Kidney epithelial cell (primary cell): ENCODE data around the gene UPF2. TPM values are rescaled to one million over a fixed set of nuclear protein-coding genes. Genes with fewer than 3 reads are reported as not detected.

Source experiments
- DNase-seq: peaks from one replicate; pipeline ENCODE4 v3.0.0-alpha.2; 2010; ENCODE audit warnings: low read depth
- H3K27me3 ChIP-seq: 2 replicates; pipeline ENCODE4 v1.6.0; 2011; ENCODE audit warnings: low read length; ENCODE audit not compliant: control insufficient read depth, insufficient read depth
- H3K36me3 ChIP-seq: 2 replicates; pipeline ENCODE4 v1.5.1; 2011; ENCODE audit warnings: low read length; ENCODE audit not compliant: control insufficient read depth, insufficient read depth
- H3K4me3 ChIP-seq: 2 replicates; pipeline ENCODE4 v1.5.1; 2011; ENCODE audit warnings: low read depth, mild to moderate bottlenecking, control low read depth, low read length
- CTCF ChIP-seq: IDR thresholded peaks from 2 replicates; pipeline ENCODE4 v1.5.1; 2011; ENCODE audit warnings: mild to moderate bottlenecking, moderate library complexity, low read length, control low read depth, inconsistent platforms; ENCODE audit not compliant: insufficient read depth, poor library complexity, severe bottlenecking
- total RNA-seq: library from RNA; depleted of rRNA; stranded (reverse); fragments of >200 nt; gene quantifications from 2 replicates; pipeline ENCODE4 v1.2.3, GENCODE V29; 2015

The UPF2 gene
- total RNA-seq, 1 donor from 2014 or later = 13.9 TPM

GRCh38 chr10:11884706-11885423 lies 157.7 kb downstream of the UPF2 start:
- Histone ChIP-seq H3K27me3 (no peaks in the 10 kb centered on the region), H3K4me3 (no peak overlapping the region), H3K36me3 (no peaks in the 10 kb centered on the region)
- DNase-seq = no peak
- TF ChIP-seq CTCF = no peak

- no peak for DNase-seq
- TF ChIP-seq CTCF = no peak
- Histone ChIP-seq H3K4me3 (no peak overlapping the region), H3K27me3 (no peaks in the 10 kb centered on the region), H3K36me3 (no peaks in the 10 kb centered on the region)
These were observed 159.8 kb downstream of the UPF2 start for GRCh38 chr10:11882646-11883375.

- no peak for DNase-seq
- Histone ChIP-seq H3K4me3 (no peak overlapping the region), H3K27me3 (no peaks in the 10 kb centered on the region), H3K36me3 (no peaks in the 10 kb centered on the region)
- no peak for TF ChIP-seq CTCF
These were observed 160.9 kb downstream of the UPF2 start for GRCh38 chr10:11881477-11882417.

GRCh38 chr10:11881030-11881476 lies 161.6 kb downstream of the UPF2 start:
- no peak overlapping the region for H3K4me3 ChIP-seq

More at GRCh38 chr10:11881030-11881476, 161.6 kb downstream of the UPF2 start:
- DNase-seq = no peak
- H3K27me3 ChIP-seq = no peaks in the 10 kb centered on the region
- no peaks in the 10 kb centered on the region for H3K36me3 ChIP-seq
- TF ChIP-seq CTCF = no peak
